Measurements from ENCODE around the gene FARS2.

The FARS2 gene

GRCh38 chr6:5471637-5472398 lies 210.5 kb downstream of the FARS2 start:
- peak; percentile 41 for DNase-seq (ENCODE audit: low read depth, low spot score)
- H3K4me3 ChIP-seq (ENCODE audit: low read depth, low read length), result no peak overlapping the region
- in situ Hi-C loops (cut with HindIII; ENCODE audit: low sequenced_read_pairs), result no loop called here
- TF ChIP-seq CTCF (IDR thresholded peaks at IDR 0.05; ENCODE audit: low read depth, low read length), result no peak

- no peak for DNase-seq (ENCODE audit: low read depth, low spot score)
- H3K4me3 ChIP-seq (ENCODE audit: low read depth, low read length), result no peak overlapping the region
- in situ Hi-C loops (cut with HindIII; ENCODE audit: low sequenced_read_pairs), result no loop called here
- no peak for TF ChIP-seq CTCF (IDR thresholded peaks at IDR 0.05; ENCODE audit: low read depth, low read length)
Observed at GRCh38 chr6:5472571-5472970, 211.3 kb downstream of the FARS2 start.

- H3K4me3 ChIP-seq (ENCODE audit: low read depth, low read length), result no peak overlapping the region
- no peak for DNase-seq (ENCODE audit: low read depth, low spot score)
- in situ Hi-C loops (cut with HindIII; ENCODE audit: low sequenced_read_pairs), result no loop called here
- TF ChIP-seq CTCF (IDR thresholded peaks at IDR 0.05; ENCODE audit: low read depth, low read length), result no peak
Observed at GRCh38 chr6:5475779-5476178, 214.5 kb downstream of the FARS2 start.

GRCh38 chr6:5478380-5478779 lies 217.1 kb downstream of the FARS2 start:
- DNase-seq (ENCODE audit: low read depth, low spot score), result no peak
- in situ Hi-C loops (cut with HindIII; ENCODE audit: low sequenced_read_pairs), result no loop called here
- TF ChIP-seq CTCF (IDR thresholded peaks at IDR 0.05; ENCODE audit: low read depth, low read length), result no peak
- no peak overlapping the region for H3K4me3 ChIP-seq (ENCODE audit: low read depth, low read length)

- no peak for TF ChIP-seq CTCF (IDR thresholded peaks at IDR 0.05; ENCODE audit: low read depth, low read length)
- DNase-seq (ENCODE audit: low read depth, low spot score), result no peak
- in situ Hi-C loops (cut with HindIII; ENCODE audit: low sequenced_read_pairs), result no loop called here
- no peak overlapping the region for H3K4me3 ChIP-seq (ENCODE audit: low read depth, low read length)
Observed at GRCh38 chr6:5481033-5481432, 219.7 kb downstream of the FARS2 start.

- DNase-seq (ENCODE audit: low read depth, low spot score), result no peak
- no peak for TF ChIP-seq CTCF (IDR thresholded peaks at IDR 0.05; ENCODE audit: low read depth, low read length)
- no peak overlapping the region for H3K4me3 ChIP-seq (ENCODE audit: low read depth, low read length)
- in situ Hi-C loops (cut with HindIII; ENCODE audit: low sequenced_read_pairs), result no loop called here
Observed at GRCh38 chr6:5481750-5482149, 220.4 kb downstream of the FARS2 start.

Data from astrocyte of the spinal cord (primary cell).